D721Med (cell line): Measurements from ENCODE around the gene SHH.

Experiments used
- DNase-seq: peaks from one replicate; pipeline ENCODE4 v3.0.0; 2011; ENCODE audit warnings: low spot score; ENCODE audit not compliant: insufficient read length
- FAIRE-seq: peaks from 2 replicates; lab custom pipeline; 2011; peaks lifted over from hg19 to GRCh38; lab: Jason Lieb, UNC
- TF ChIP-seq, protein P1 (sequence below): IDR thresholded peaks from 2 replicates; pipeline ENCODE4 v1.5.1; 2012; ENCODE audit warnings: mild to moderate bottlenecking, control low read depth; ENCODE audit not compliant: insufficient read depth; ENCODE audit errors: missing control alignments

SHH gene

DNA sequence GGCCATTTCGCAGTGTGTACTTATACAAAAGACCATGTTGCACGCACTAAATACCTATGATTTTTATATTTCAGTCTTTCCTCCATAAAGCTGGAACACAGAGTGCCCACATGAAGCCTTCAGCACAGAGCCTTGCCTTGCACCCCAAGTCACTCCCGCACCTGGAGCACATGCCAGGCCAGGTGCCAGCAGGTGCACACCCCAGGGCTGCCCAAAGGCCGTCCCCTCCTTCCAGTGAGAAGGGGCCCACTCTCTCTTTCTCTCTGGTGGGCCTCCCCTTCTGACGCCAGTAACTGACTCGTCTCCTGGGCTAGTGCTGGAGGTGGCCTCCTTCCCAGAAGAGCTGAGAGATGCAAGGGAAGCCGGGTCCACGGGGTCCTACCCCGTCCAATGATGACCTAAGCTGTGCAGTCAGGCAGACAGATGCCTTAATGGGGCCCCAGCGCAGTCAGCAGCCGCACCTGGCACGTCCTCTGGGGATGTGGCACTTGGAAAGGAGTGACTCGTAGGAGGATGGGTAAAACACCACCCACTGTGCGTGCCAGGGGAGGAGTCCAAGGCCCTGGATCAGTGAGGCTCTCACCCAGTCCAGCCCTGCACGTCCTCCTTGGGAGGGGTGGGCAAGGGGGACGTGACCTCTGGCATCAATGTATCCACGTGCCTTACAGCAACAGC is 17.7 kb upstream of the SHH start:
- DNase-seq (no peak), FAIRE-seq (no peak)
- TF ChIP-seq, protein P1, sequence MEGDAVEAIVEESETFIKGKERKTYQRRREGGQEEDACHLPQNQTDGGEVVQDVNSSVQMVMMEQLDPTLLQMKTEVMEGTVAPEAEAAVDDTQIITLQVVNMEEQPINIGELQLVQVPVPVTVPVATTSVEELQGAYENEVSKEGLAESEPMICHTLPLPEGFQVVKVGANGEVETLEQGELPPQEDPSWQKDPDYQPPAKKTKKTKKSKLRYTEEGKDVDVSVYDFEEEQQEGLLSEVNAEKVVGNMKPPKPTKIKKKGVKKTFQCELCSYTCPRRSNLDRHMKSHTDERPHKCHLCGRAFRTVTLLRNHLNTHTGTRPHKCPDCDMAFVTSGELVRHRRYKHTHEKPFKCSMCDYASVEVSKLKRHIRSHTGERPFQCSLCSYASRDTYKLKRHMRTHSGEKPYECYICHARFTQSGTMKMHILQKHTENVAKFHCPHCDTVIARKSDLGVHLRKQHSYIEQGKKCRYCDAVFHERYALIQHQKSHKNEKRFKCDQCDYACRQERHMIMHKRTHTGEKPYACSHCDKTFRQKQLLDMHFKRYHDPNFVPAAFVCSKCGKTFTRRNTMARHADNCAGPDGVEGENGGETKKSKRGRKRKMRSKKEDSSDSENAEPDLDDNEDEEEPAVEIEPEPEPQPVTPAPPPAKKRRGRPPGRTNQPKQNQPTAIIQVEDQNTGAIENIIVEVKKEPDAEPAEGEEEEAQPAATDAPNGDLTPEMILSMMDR, result no peak

DNA sequence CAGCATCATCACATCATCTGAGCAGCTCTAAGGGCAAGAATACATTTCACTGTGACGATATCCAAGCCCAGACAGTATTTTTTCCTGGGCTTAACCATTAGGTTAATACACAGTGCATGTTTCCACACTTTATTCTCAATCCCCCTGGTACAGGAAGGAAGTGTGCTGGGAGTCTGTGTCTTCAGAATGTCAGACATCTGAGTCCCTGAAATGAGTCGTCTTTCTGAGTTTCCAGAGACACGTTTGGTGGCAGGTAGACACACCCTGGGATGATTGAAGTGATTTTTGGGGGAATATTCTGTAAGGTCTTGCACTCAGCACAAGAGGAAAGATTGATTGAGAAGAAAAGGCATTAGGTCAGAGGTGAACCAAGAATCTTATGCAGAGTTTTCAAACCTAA is 13.1 kb upstream of the SHH start:
- FAIRE-seq (no peak), DNase-seq (no peak)
- TF ChIP-seq, protein P1, result no peak

DNA sequence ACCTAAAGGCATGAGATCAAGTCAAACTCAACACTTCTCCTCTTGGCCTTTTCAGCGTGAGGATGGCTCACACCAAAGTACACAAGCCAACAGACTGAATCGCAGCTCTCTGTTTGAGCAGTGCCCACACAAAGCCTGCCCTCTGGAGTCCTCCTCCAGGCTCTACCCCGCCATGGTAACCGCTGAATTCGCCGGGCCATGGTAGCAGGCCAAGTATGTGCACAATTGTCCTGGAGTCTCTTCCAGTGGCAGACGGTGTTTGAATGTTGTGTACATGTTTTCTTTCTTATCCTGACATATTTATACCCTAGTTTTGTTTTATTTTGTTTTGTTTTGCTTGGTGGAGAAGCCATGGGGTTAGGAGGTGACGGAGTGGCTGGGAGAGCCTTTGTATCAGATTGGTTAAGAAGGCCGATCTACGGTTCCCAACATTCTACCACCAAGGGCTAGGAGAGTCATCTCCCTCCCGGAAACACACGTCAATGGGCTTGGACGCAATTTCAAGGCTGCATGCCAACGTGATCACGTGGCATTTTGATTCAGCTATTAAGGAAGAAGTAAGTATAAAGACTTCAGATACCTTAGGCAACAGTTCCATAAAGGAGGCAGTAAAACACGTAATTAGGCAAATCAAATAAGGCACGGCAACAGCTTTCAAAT is 12.1 kb upstream of the SHH start:
- FAIRE-seq, result no peak
- TF ChIP-seq, protein P1, result no peak
- DNase-seq, result no peak

DNA sequence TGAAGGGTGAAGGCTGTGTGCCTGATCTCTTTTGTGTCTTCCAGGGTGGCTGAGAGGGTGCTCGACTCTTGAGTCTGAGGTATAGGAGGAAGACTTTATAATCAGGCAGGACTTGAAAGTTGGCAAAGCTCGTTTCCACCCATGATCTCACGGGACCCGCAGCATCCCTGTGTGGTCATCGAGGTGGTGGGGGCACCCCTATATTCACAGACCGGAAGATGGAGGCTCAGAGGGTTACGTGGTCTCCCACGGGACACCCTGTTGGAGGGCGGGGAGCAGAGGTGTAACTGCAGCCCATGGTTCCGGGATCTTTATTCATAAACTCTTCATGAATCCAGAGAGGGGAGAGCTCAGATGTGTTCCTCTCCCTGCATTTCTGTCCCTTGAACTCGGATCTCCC is 9.6 kb upstream of the SHH start:
- no peak for FAIRE-seq
- no peak for DNase-seq
- TF ChIP-seq, protein P1, result no peak

DNA sequence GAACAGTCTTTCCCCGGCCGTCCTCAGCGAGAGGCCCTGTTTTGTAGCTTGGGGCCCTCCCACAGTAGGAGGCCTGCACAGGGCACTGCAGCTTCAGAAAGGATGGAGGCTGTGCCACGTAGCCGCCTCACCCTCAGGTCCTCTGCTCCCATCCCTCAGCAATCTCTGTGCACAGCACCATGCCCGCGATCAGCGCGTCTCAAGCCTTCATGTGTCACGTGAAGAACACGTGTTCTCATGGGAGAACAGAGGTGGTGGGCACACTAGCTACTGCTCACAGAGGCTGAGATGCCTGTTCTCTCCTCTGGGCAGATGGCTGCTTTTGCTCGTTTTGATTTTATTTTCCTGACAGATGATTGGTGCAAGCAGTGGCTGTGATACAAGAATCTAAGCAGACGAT is 8.5 kb upstream of the SHH start:
- TF ChIP-seq, protein P1, result no peak
- no peak for FAIRE-seq

DNA sequence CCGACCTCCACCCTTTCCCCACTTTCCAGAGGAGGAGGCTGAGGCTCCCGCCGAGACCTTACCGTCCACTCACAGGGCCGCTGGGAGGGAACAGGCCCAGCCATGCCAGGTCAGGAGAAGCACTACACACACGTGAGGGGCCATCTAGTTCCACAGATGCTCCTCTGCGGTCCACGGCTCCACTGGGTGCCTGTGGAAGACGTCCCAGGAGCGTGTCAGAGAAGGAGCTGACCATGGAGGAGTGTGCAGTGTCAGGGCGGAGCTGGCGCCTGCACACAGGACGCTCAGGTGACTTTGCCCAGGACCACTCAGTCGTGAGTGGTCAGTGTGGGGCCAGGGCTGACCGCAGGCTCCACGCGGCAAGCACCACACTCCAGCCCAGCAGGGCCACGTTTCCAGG is 8.0 kb upstream of the SHH start:
- FAIRE-seq (no peak), DNase-seq (no peak)
- TF ChIP-seq, protein P1, result no peak

More for the DNA sequence above, 8.5 kb upstream of the SHH start:
- DNase-seq, result no peak

DNA sequence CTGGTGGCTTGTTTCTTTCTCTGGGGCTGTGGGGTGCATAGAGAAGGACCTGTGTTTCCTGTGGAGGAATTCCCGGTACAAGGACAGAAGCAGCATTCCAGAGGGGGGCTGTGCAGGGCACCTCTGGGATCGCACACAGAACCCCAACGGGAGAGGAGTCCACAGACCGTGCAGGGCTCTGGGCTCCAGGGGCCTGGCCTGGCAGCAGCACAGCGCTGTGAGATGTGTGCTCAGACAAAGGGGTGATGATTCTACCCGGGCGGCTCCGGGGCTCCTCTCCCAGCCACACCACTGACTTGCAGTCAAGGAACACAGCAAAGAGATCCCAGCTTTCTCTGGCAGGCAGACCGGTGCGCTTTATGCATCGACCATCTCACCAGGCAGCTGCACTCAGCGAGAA is 6.9 kb upstream of the SHH start:
- FAIRE-seq, result no peak
- no peak for DNase-seq
- TF ChIP-seq, protein P1, result no peak
